GM21786 (cell line): ENCODE data around the gene ZNF814.
"Not testable (repeated sequence)": the region's sequence is repeated elsewhere in the genome, so short reads cannot be mapped to it uniquely, and the experiment has no call there.

ENCODE experiments used
- ATAC-seq: cut with Tn5 transposase; IDR thresholded peaks from one replicate; pipeline ENCODE4 v1.9.1; 2021; ENCODE audit not compliant: unreplicated experiment

Gene ZNF814

GRCh38 chr19:57819475-57820148 lies 69.2 kb downstream of the ZNF814 start:
- ATAC-seq = peak; percentile 85

DNA sequence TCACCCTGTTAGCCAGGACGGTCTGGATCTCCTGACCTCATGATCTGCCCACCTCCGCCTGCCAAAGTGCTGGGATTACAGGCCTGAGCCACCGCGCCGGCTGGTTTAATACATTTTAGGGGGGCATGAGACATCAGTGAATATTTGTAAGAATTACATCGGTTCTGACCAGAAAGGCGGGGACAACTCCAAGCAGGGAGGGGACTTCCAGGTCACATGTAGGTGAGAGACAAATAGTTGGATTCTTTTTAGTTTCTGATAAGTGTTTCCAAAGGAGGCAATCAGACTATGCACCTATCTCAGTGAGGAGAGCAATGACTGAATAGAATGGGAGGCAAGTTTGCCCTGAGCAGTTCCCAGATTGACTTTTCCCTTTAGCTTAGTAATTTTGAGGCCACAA lies 70.5 kb downstream of the ZNF814 start:
- no peak for ATAC-seq

DNA sequence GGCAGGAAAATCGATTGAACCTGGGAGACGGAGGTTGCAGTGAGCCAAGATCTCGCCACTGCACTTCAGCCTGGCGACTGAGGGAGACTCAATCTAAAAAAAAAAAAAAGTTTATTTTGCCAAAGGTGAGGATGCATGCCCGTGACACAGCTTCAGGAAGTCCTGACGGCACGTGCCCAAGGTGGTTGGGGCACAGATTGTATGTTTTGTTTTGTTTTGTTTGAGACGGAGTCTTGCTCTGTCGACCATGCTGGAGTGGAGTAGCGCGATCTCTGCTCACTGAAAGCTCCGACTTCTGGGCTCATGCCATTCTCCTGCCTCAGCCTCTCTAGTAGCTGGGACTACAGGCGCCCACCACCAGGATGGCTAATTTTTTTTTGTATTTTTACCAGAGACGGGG lies 70.9 kb downstream of the ZNF814 start:
- no peak for ATAC-seq

GRCh38 chr19:57816652-57817051 lies 72.2 kb downstream of the ZNF814 start:
- no peak for ATAC-seq

GRCh38 chr19:57815247-57816075 lies 73.4 kb downstream of the ZNF814 start:
- no peak for ATAC-seq

DNA sequence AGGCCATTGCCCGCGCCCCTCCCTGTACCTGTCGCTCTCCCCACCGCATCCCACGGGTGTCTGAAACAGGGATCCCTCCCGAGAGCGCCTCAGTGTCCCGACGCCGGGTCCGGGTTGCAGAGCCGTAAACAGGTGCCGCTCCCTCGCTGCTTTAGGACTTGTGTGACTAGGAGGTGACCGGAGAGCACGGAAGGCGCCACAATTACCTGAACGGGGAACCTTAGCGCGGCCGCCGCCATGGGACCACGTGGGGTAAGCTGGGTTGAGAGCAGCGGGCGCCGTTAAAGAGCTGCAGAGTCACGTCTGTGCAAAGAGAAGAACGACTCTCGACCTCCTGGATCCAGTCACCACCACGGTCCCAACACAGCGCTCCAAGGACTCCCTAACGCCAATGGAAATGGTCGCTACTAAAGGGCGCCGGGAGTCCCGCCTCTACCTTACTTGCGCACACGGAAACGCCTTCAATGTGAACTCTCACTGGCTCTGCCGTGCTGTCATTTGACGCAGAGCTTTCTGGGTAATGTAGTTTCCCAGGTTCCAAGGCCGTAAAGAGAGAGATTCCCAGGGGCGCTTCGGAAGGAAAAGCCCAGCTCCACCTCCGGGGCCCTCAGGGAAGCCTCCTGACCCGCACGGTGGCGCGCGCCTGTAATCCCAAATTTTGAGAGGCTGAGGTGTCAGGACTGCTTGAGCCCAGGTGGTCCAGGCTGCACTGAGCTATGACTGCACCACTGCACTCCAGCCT lies 74.2 kb downstream of the ZNF814 start, which contains the start of gene ZNF552:
Gene ZNF552 (minus strand): TSS at position 409 of the 742 bp plus-strand sequence. CDS start 170 bp downstream, at position 239.
- peak; percentile 71 for ATAC-seq

GRCh38 chr19:57813919-57814504 lies 74.8 kb downstream of the ZNF814 start:
- ATAC-seq = no peak

DNA sequence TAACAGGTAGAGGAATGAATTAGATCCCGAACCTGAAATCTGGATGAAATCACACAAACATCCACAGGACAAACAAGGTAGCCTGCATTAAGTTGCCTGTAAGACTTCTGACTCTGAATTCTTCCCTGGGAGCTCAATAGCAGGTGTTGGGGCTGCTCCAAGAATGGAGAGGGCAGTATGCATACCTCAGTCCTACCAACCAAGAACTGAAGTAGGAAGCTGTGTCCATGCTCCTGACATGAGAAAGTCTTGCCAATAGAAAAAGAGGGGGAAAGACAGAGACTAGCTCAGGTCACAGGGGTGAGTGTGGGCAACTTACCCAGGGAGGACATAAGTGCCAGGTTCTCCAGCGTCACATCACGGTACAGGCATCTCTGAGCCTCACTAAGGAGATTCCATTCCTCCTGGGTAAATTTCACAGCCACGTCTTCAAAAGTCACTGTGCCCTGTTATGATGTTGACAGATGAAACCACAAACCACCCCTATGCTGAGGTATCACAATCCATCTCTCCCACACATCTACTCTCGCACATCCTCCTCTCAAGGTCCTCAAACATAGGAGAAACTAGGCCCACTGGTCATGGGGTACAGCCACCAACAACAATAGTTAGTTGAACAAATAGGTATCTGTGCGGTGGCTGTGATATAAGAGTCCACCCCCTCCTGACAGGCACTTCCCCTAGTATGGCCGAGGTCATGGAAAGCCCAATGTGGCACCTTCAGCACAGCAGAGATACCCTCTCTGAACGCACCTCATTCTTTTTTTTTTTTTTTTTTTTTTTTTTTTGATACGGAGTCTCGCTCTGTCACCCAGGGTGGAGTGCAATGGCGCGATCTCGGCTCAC lies 75.6 kb downstream of the ZNF814 start:
- not testable (repeated sequence) for ATAC-seq

DNA sequence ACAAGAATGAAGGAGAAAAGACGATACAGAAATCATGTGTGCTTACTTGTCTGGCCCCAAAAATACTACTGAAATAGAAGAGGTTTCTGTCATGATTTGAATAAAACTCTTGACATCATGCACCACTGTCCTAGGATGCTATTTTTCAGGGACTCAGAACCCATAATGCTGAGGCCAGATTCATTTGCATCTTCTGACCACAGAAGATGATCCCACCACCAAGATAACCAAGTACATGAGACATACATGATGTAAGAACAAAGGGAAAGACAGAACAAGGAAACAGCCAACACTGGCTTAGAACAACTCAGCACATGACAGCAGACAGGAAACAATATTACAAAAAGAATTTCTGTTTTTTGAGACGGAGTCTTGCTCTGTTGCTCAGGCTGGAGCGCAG lies 76.6 kb downstream of the ZNF814 start:
- ATAC-seq = no peak

- not testable (repeated sequence) for ATAC-seq
Measured at GRCh38 chr19:57810410-57811295, 78.2 kb downstream of the ZNF814 start.

- no peak for ATAC-seq
Measured at GRCh38 chr19:57807541-57807940, 81.3 kb downstream of the ZNF814 start.

DNA sequence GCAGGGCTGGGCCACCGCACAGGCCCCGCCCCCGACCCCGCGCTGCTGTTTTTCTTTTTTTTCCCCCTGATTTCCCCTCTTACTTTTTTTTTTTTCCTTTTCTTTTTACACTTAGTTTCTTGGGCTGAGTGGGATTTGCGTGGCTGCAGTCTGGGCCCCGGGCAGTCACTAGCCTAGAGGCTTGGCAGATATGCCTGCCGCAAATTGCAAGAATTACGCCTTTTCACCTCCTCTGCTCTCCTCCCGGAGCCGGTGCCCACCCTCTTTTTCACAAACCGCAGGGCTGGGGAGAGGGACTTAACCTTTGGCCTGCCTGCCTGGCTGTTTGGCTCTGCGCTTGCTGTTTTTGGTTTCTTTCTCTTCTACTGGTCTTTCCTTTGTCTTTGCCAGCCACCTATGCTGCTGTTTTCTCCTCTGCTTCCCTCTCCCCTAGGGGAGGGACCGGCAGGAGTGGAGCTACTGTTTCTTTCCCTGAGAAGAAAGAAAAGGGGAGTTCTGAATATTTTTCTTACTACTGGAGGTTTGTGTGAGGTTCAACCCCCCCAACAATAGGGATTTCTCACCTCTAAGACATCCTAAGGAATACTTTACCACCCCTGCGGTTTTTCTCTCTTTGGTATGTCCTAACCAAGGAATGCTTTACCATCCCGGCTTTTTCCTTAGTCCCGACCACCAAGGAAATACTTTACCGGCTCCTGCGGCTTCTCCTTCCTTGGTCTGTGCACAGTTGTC lies 85.1 kb downstream of the ZNF814 start:
- ATAC-seq = no peak

GRCh38 chr19:57803265-57803593 lies 85.6 kb downstream of the ZNF814 start:
- no peak for ATAC-seq

DNA sequence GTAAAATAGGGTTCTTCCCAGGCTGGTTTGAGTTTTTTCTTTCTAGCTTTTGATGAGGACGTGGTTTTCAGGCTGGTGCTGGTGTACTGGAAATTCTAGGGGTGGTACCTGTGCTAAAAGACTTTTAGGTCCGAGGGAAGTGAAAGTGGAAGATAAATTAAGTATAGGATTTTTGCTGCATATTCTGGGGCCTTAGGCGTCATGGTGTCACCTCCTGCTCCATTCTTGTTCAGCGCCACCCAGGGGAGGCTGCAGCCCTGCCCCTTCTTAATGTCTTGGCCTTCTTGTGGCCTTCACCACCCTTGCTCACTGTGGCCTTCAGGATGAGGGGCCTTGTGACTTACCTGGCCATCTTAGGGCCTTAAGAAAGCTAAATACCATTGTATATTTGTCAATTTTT lies 86.6 kb downstream of the ZNF814 start:
- ATAC-seq = peak; percentile 56

DNA sequence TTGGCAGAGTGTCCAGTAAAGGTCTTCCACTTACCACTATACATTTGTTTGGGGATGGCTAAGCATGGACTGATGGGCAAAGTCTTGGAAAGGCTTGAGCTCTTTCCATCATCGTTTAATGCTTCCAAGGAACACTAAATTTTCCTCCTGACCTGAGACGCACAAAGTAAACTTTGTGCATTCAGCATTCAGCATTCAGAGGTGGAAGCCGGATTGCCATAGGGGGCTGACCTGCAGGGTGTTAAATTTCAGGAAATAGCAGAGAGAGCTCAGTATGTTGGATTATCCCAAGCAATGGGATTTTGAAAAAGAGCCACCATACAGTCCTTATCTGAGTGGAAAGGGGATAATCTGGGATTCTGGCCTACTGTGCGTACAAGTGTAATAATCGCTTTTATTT lies 88.1 kb downstream of the ZNF814 start:
- ATAC-seq = no peak
